HEK293 (cell line): ENCODE measurements around the gene ADPRH.
A peak's percentile ranks its signal among the peaks of the same experiment; 100 is the strongest.

Experiments used
- CTCF ChIA-PET: fragments of 350-600 bp; formaldehyde crosslinking; extraction: SDS; loops from one replicate; lab custom pipeline; 2021; ENCODE audit warnings: antibody characterized with exemption; lab: Yijun Ruan, JAX
- POLR2A ChIA-PET: fragments of 300-600 bp; formaldehyde crosslinking; extraction: SDS; loops from one replicate; lab custom pipeline; 2020; ENCODE audit warnings: antibody characterized with exemption, inconsistent platforms; lab: Yijun Ruan, JAX
- H3K27ac ChIP-seq: fragments of 200-500 bp; sonication (Bioruptor generic); 2 replicates; pipeline ENCODE4 v1.5.1; 2014; ENCODE audit warnings: low read depth, low read length, control low read depth, inconsistent platforms; ENCODE audit errors: extremely low read depth
- H3K36me3 ChIP-seq, 2 experiments: fragments of 200-500 bp in 1 of 2; sonication (Bioruptor generic) in 1 of 2; 1 replicate in 1 of 2; 2 replicates in 1 of 2; pipeline ENCODE4 v1.5.1; 2014 to 2017; ENCODE audit warnings: inconsistent platforms in 2 of 2, low read length in 2 of 2; ENCODE audit not compliant: control insufficient read depth in 2 of 2, insufficient read depth in 1 of 2
- H3K4me1 ChIP-seq: fragments of 200-500 bp; sonication (Bioruptor generic); 2 replicates; pipeline ENCODE4 v1.5.1; 2014; ENCODE audit warnings: mild to moderate bottlenecking, low read length, inconsistent platforms; ENCODE audit not compliant: control insufficient read depth, insufficient read depth
- H3K4me3 ChIP-seq: 2 replicates; pipeline ENCODE4 v1.5.1; 2011; ENCODE audit warnings: low read depth, mild to moderate bottlenecking, control low read depth, low read length, moderate library complexity
- H3K9me3 ChIP-seq: fragments of 200-500 bp; sonication (Bioruptor generic); 2 replicates; pipeline ENCODE4 v1.5.1; 2014; ENCODE audit warnings: low read depth, low read length, inconsistent platforms; ENCODE audit not compliant: control insufficient read depth, insufficient read depth
- HIC1 ChIP-seq: fragments of 450-650 bp; formaldehyde crosslinking; IDR thresholded peaks from 2 replicates; pipeline ENCODE4 v1.5.1; 2016; ENCODE audit warnings: missing biosample characterization, missing genetic modification characterization
- ZBTB49 ChIP-seq: fragments of 450-650 bp; formaldehyde crosslinking; IDR thresholded peaks from 2 replicates; pipeline ENCODE4 v1.5.1; 2016; ENCODE audit warnings: missing biosample characterization, missing genetic modification characterization, low read depth
- ZNF148 ChIP-seq: fragments of 450-650 bp; formaldehyde crosslinking; IDR thresholded peaks from 2 replicates; pipeline ENCODE4 v1.5.0; 2017; ENCODE audit warnings: missing biosample characterization, missing genetic modification characterization, borderline replicate concordance
- ZNF2 ChIP-seq: fragments of 450-650 bp; formaldehyde crosslinking; IDR thresholded peaks from 2 replicates; pipeline ENCODE4 v1.5.1; 2016; ENCODE audit warnings: missing biosample characterization, missing genetic modification characterization
- ZNF214 ChIP-seq: fragments of 450-650 bp; formaldehyde crosslinking; IDR thresholded peaks from 2 replicates; pipeline ENCODE4 v1.5.1; 2017; ENCODE audit warnings: missing biosample characterization, mild to moderate bottlenecking, missing genetic modification characterization, borderline replicate concordance
- ZNF239 ChIP-seq: fragments of 450-650 bp; formaldehyde crosslinking; IDR thresholded peaks from 2 replicates; pipeline ENCODE4 v1.5.1; 2016; ENCODE audit warnings: missing biosample characterization, missing genetic modification characterization
- ZNF423 ChIP-seq: fragments of 450-650 bp; formaldehyde crosslinking; IDR thresholded peaks from 2 replicates; pipeline ENCODE4 v1.5.1; 2016; ENCODE audit warnings: missing biosample characterization, missing genetic modification characterization
- ZNF624 ChIP-seq: fragments of 450-650 bp; formaldehyde crosslinking; IDR thresholded peaks from 2 replicates; pipeline ENCODE4 v1.5.1; 2017; ENCODE audit warnings: missing biosample characterization, missing genetic modification characterization
- ZNF654 ChIP-seq: fragments of 450-650 bp; formaldehyde crosslinking; IDR thresholded peaks from 2 replicates; pipeline ENCODE4 v1.5.1; 2016; ENCODE audit warnings: low read depth, missing biosample characterization, missing genetic modification characterization
- TF ChIP-seq, protein P1 (sequence below): fragments of 450-650 bp; formaldehyde crosslinking; IDR thresholded peaks from 2 replicates; pipeline ENCODE4 v1.5.1; 2016; ENCODE audit warnings: missing biosample characterization, missing genetic modification characterization

The ADPRH gene

DNA sequence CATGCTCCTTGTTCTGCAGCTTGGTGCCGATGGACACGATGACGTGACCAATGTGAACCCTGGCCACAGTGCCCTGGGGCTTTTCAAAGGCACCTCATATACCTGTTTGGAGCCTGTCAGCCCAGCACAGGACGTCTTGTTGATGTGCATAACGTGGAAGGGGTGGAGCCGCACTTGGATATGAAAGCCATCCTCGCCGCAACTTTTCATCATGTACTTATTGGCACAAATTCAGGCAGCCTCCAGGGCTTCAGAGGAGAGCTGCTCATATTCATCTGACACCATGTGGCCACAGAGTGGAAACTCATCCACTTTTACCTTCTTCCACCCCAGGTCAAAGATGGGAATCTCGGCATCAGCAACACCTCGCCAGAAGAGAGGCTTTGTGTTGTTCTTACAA lies 56.4 kb downstream of the ADPRH start (continued):
- no peak for TF ChIP-seq ZBTB49 (tag by site-specific recombination)
- no peak for TF ChIP-seq ZNF148 (tag by site-specific recombination)
- no peak for TF ChIP-seq ZNF654 (tag by site-specific recombination)

- Histone ChIP-seq H3K36me3 (no peaks in the 10 kb centered on the region), H3K9me3 (no peaks in the 10 kb centered on the region), H3K4me3 (no peak overlapping the region), H3K27ac (no peak overlapping the region), H3K4me1 (no peaks in the 10 kb centered on the region)
- ChIA-PET CTCF (no interaction called here), POLR2A (no interaction called here)
- TF ChIP-seq, protein P1, sequence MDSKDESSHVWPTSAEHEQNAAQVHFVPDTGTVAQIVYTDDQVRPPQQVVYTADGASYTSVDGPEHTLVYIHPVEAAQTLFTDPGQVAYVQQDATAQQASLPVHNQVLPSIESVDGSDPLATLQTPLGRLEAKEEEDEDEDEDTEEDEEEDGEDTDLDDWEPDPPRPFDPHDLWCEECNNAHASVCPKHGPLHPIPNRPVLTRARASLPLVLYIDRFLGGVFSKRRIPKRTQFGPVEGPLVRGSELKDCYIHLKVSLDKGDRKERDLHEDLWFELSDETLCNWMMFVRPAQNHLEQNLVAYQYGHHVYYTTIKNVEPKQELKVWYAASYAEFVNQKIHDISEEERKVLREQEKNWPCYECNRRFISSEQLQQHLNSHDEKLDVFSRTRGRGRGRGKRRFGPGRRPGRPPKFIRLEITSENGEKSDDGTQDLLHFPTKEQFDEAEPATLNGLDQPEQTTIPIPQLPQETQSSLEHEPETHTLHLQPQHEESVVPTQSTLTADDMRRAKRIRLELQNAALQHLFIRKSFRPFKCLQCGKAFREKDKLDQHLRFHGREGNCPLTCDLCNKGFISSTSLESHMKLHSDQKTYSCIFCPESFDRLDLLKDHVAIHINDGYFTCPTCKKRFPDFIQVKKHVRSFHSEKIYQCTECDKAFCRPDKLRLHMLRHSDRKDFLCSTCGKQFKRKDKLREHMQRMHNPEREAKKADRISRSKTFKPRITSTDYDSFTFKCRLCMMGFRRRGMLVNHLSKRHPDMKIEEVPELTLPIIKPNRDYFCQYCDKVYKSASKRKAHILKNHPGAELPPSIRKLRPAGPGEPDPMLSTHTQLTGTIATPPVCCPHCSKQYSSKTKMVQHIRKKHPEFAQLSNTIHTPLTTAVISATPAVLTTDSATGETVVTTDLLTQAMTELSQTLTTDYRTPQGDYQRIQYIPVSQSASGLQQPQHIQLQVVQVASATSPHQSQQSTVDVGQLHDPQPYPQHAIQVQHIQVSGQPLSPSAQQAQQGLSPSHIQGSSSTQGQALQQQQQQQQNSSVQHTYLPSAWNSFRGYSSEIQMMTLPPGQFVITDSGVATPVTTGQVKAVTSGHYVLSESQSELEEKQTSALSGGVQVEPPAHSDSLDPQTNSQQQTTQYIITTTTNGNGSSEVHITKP, result 0 out of 2 replicates have a peak, but pooled peaks have one; percentile 19
- no peak for TF ChIP-seq ZNF423 (tag by site-specific recombination)
These were observed 57.0 kb downstream of the ADPRH start for GRCh38 chr3:119636249-119636648.

DNA sequence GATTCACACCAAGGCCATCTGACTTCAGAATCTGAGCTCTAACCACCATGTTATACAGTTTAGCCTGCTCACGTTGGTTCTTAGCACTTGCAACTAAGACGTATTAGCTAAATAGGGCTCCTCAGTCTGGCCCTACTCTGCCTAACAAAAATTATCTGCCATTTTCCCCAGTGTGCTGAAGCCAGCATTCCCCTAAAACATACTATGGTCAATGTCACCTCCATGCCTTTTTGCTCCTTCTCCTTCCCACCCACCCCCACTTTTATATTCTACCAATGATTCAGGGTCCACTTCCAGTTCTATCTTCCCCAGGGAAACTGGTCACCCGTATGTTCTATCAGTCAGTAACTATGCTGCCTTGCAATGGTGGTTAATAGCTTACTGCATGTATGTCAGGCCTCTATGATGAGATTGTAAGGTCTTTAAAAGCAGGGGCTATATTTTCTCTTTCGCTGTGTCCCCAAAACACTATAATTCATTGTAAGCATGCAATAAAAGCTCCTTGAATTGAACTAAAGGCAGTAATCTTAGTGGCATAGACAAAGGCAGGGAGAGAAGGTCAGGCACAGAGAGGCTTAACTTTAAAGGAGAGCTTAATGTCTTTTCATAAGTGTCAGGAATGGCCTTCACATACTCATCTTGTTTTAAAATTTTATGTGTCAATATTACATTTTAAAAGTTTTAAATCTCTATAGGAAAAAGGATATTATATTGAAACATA lies 57.8 kb downstream of the ADPRH start:
- H3K36me3 ChIP-seq, result peaks cover 0 to 3% of the 10 kb centered on the region in 2 experiments; a peak in 1 of 3 replicates
- no peaks in the 10 kb centered on the region for H3K4me1 ChIP-seq
- no peak overlapping the region for H3K27ac ChIP-seq
- ChIA-PET CTCF (interaction anchor here (0.7 kb wide), 1 partner anchor 14 kb away, joined by 3 read pairs; no protein-coding TSS in a partner anchor), POLR2A (no interaction called here)
- no peaks in the 10 kb centered on the region for H3K9me3 ChIP-seq
- TF ChIP-seq ZNF624 (tag by site-specific recombination) (no peak), ZNF214 (no peak), ZNF2 (no peak), ZNF239 (tag by site-specific recombination) (no peak), HIC1 (tag by site-specific recombination) (no peak)
- no peak overlapping the region for H3K4me3 ChIP-seq
